ENCODE measurements around the gene MLLT11.

Gene MLLT11

GRCh38 chr1:151043163-151043562, 17.0 kb upstream of the MLLT11 start:
- DNase-seq (ENCODE audit: low read depth) = no peak
- H3K4me3 ChIP-seq (ENCODE audit: low read depth, low read length) = no peak overlapping the region
- TF ChIP-seq MAX (IDR thresholded peaks at IDR 0.05; ENCODE audit: low read depth, low read length) = no peak

- TF ChIP-seq MAX (IDR thresholded peaks at IDR 0.05; ENCODE audit: low read depth, low read length) (0 out of 2 replicates have a peak, but pooled peaks have one; percentile 15), POLR2A (IDR thresholded peaks at IDR 0.05; ENCODE audit: extremely low read depth, insufficient read length) (peak; percentile 80), MYC (IDR thresholded peaks at IDR 0.05; ENCODE audit: low read depth, low read length) (no peak; the same call in 1 of the 2 replicates)
- H3K4me3 ChIP-seq (ENCODE audit: low read depth, low read length) = peak within 1 kb of the TSS; percentile 61
- peak; percentile 65 for DNase-seq (ENCODE audit: low read depth)
These were observed 12.6 kb upstream of the MLLT11 start, which contains the start of gene C1orf56 for GRCh38 chr1:151047591-151047924. Gene C1orf56, plus strand, starts transcription at chr1:151047751. Its CDS starts 97 bp downstream, at chr1:151047848.

- DNase-seq (ENCODE audit: low read depth) = peak; percentile 77
- TF ChIP-seq MAX (IDR thresholded peaks at IDR 0.05; ENCODE audit: low read depth, low read length) (no peak; the same call in 1 of the 2 replicates), POLR2A (IDR thresholded peaks at IDR 0.05; ENCODE audit: extremely low read depth, insufficient read length) (peak; percentile 51), CTCF (IDR thresholded peaks at IDR 0.05; ENCODE audit: low read depth, low read length) (peak; percentile 46), MYC (IDR thresholded peaks at IDR 0.05; ENCODE audit: low read depth, low read length) (peak; percentile 18; the same call in 1 of the 2 replicates)
- H3K4me3 ChIP-seq (ENCODE audit: low read depth, low read length) = peak overlapping the region; percentile 61
These were observed 12.1 kb upstream of the MLLT11 start for GRCh38 chr1:151047925-151048644.

GRCh38 chr1:151048645-151049032, 11.6 kb upstream of the MLLT11 start:
- TF ChIP-seq MYC (IDR thresholded peaks at IDR 0.05; ENCODE audit: low read depth, low read length) (no peak), CTCF (IDR thresholded peaks at IDR 0.05; ENCODE audit: low read depth, low read length) (no peak), MAX (IDR thresholded peaks at IDR 0.05; ENCODE audit: low read depth, low read length) (no peak), POLR2A (IDR thresholded peaks at IDR 0.05; ENCODE audit: extremely low read depth, insufficient read length) (no peak)
- no peak for DNase-seq (ENCODE audit: low read depth)
- H3K4me3 ChIP-seq (ENCODE audit: low read depth, low read length) = peak overlapping the region; percentile 61

- TF ChIP-seq CTCF (IDR thresholded peaks at IDR 0.05; ENCODE audit: low read depth, low read length) (no peak), POLR2A (IDR thresholded peaks at IDR 0.05; ENCODE audit: extremely low read depth, insufficient read length) (no peak), MAX (IDR thresholded peaks at IDR 0.05; ENCODE audit: low read depth, low read length) (no peak), MYC (IDR thresholded peaks at IDR 0.05; ENCODE audit: low read depth, low read length) (no peak)
- no peak for DNase-seq (ENCODE audit: low read depth)
- H3K4me3 ChIP-seq (ENCODE audit: low read depth, low read length) = no peak overlapping the region
These were observed 10.7 kb upstream of the MLLT11 start for GRCh38 chr1:151049458-151049857.

GRCh38 chr1:151050051-151050688, 10.0 kb upstream of the MLLT11 start:
- TF ChIP-seq POLR2A (IDR thresholded peaks at IDR 0.05; ENCODE audit: extremely low read depth, insufficient read length) = no peak
- TF ChIP-seq CTCF (IDR thresholded peaks at IDR 0.05; ENCODE audit: low read depth, low read length) = no peak
- no peak for TF ChIP-seq MAX (IDR thresholded peaks at IDR 0.05; ENCODE audit: low read depth, low read length)
- DNase-seq (ENCODE audit: low read depth) = no peak
- no peak overlapping the region for H3K4me3 ChIP-seq (ENCODE audit: low read depth, low read length)
